HG02623 (cell line): ENCODE measurements around the gene RNF208.

Source experiments
- ATAC-seq: cut with Tn5 transposase; IDR thresholded peaks from one replicate; pipeline ENCODE4 v1.9.1; 2021; ENCODE audit warnings: moderate library complexity; ENCODE audit not compliant: unreplicated experiment

RNF208 gene

GRCh38 chr9:137228506-137228967 lies 6.5 kb upstream of the RNF208 start:
- no peak for ATAC-seq

GRCh38 chr9:137227853-137228505 lies 5.9 kb upstream of the RNF208 start:
- no peak for ATAC-seq

DNA sequence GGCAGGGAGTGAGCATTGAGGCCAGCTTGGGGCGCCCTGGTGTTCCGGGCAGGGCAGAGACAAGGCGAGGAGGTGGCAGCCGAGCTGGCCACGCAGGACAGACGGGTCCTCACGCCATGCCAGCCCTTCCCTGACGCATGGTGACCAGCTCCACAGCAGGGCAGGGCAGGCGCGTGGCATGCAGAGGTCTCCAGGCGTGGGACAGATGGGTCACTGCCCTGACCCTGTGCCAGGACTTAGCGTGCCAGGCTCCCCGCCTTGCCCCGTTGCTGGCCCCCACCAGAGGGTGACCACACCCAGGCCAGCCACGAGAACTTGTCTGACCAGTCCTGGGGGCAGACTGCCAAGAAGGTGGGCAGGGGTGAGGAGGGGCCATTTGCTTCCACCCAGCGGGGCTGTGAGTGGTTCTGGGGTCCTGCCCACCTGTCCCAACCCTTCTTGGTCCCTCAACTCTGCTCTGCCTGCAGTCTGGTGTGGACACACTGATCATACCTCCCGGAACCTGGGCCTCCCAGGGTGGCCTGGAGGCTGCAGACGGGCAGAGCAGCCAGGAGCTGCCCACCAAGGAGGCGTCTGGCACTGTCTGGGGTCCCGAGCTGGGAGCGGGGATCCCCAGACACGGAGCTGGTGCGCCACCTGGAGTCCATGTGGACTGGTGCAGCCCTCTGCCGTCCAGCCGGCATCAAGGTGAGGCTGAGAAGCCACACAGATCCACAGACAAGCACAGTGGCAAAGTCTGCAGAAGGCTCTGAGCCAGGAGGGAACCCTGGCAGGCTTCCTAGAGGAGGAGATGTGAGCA lies 5.2 kb upstream of the RNF208 start, which contains the start of gene RNF224:
TSS of gene RNF224 (plus strand) at position 449 of the 799 bp plus-strand sequence. CDS start 834 bp downstream, outside the sequence.
- no peak for ATAC-seq

DNA sequence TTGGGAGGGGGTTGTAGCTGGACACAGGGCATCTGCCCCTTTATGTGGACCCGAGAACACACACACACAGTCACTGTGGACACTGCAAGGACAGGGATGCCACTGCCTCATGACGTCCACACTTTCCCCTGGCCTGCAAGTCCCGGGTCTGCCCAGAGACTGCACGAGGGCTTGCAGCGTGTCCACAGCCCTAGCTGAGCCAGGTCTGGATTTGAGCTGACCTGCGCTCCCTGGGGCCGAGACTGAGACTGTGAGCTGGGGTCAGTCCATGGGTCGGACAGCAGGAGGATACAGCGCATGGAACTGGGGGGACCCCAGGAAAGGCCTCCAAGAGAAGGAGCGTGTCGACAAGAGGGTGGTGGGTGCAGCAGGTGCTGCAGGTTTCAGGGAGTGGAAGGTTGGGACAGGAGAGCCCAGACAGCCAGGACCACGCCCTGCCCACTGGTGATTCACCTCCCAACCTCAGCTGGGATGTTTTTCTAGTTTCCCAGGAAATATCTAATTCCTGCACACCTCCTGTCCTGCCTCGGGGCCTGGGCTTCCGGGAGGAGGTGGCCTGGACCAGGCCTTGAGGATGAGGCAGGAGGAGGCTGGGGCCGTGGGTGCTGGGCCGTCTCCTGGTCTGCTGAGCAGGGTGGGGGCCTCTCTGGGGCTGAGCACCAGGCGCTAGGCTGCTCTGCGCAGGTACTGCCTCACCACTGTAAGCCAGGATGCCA lies 4.5 kb upstream of the RNF208 start:
- ATAC-seq: no peak

GRCh38 chr9:137225699-137226331 lies 3.8 kb upstream of the RNF208 start:
- ATAC-seq: no peak

DNA sequence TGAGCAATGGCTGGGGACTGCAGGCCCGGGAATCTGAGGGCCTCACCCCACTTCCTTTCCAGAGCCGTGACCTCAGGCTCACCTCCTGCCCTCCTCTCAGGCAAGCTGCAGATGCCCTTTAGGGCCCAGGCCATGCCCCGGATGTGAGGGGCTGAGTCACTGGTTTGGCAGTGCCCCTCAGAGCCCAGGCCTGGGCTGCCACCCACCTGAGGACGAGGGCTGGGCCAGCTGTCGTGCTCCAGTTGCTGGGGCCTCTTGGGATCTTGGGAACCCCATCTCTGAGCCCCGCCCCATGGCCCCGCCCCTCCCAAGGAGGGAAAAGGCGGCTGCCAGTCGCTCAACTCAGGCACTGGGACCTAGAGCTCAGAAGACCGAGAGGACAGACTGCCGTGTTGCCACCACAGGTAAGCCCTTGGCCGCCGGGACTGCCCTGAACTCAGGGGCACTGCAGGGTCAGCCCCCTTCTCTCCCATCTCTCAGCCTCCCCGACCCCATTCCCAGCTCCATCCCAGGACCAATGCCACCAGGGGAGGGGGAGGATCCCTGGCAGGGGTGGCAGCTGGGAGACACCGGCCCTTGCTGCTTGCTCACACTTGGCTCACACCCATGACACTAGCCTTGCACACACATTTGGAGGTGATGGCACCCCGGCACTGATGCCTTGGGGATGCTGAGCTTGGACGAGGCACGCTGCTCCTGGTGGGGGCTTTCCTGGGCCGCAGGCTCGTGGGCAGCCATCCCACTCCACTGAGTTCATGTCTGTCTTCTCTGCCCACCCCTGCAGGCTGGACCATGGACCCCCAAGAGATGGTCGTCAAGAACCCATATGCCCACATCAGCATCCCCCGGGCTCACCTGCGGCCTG lies 3.0 kb upstream of the RNF208 start, which contains the start of gene CYSRT1:
TSS of gene CYSRT1 (plus strand) at position 345 of the 865 bp plus-strand sequence. CDS start at position 793, 448 bp downstream.
- ATAC-seq: no peak

- ATAC-seq: peak; percentile 62
Observed at GRCh38 chr9:137223078-137223970, 1.3 kb upstream of the RNF208 start.

DNA sequence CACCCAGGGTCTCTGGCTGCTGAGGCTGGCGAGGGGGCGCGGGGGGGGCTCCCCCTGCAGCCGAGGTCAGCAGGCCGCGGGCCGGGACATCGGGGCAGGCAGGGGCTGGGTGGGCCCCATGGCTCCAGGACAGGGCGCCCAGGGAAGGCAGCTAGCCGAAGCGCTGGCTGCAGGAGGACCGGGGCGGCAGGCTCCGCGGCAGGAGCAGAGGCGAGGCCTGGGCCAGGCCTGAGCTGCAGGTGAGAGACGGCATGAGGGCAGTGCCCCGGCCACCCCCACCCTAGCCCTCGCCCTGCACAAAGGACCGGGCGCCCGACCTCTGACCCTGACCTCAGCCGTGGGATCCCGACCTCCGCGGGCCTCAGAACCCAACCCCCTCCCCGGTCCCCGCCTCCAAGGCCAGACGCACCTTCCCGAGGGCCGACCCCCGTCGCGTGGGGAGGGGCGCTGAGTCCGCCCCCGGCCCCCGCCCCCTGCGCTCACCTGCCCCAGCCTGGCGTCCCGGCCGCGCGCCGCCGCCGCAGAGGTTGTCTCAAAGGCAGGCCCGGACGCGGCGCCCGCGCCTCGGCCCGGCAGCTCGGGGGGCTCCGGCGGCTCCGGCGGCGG lies 431 bp downstream of the RNF208 start:
- no peak for ATAC-seq

DNA sequence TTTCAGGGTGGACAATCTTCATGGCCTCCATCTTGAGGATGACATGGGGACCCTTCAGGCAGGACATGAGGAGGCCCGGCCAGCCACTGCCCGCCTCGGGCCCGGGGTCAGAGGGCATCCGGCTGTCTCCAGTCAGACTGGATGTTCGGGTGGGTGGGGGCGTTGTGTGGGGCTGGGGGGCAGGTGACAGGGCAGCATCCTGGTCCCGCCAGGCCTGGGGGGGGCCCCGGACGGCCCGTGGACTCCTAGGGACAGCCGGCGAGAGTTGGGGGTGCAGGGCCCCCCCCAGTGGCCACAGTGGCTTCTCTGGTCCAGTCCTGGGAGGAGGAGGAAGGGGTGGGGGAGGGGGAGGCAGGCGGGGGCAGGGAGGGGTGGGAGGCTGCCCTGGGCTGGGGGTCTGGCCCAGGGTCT lies 940 bp downstream of the RNF208 start:
- ATAC-seq: no peak

DNA sequence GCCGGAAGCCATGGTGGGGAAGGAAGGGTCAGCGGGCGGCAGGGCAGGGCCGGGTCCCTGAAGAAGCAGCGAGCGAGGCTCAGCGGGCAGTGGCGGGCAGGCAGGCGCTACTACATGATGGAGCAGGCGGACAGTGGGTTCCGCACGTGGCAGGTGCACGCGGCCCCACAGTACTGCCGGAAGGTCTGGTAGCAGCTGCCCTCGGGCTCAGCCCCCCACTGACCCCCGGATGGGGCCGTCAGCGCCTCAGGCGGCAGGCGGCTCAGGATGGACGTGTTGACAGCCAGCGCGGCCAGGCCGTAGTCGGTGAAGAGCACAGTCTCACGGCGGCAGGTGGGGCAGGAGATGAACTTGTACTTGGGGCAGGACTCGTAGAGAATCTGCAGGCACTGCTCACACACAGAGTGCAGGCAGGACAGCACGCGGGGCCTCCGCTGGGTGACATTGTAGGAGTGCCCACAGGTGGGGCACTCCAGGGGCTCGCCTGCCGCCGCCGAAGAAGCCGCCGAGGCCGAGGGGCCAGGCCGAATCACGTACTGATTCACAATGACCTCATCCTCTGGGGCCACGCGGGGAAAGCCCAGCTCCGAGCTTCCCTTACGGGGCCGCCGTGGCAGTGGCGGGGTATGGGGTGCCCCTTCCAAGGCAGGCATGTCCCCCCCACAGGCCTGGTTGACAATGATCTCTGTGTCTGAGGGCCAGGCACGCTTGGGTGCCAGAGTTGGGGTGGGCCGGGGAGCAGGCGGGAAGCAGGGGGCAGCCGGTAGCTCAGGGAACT lies 1.5 kb downstream of the RNF208 start:
- ATAC-seq: no peak

DNA sequence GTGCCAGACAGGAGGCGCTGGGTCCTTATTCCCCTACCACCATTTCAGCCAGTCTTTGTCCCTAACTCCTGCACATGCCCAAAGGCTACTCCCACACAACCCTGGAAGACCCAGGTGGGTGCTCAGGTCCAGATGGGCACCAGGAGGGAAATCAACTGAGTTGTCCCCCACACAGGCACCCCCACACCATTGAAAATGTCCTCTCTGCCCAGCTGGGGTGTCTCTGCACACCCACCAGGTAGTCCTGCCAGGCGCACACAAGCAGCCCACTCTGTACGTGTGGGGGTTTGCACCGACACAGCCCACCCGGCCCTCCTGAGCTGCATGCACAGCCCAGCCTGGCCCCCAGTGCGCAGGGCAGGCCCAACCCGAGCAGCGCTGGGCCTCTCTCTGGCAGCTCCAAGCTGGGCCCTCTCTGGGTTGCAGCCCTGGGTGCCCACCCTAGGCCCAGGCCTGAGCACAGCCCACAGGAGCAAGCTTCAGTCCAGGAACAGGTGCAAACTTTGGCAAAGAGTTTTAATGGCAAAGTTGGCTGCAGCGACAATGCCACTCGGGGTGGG lies 2.2 kb downstream of the RNF208 start:
- no peak for ATAC-seq

DNA sequence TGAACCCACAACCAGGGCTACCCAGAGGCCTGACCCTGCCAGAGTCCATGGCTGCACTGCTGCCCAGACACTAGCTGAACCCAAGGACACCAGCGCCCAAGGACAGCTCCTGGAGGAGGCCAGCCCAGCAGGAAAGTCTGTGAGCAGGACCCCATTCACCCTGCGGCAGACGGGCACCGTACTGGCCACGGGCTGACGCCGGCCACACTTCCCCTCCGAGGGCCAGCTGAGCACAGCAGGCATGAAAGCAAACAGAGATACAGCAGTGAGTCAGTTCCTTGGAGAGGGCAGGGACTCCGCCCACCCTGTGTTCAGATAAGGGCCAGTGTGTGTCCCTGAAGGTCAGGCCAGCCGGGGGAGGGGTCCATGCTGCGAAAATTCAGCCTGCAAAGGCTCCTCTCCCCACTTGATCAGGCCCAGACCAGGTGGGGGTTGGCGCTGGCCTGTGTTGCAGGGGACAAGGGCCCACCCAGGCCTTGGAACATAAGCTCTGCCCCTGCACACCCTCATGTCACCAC lies 3.2 kb downstream of the RNF208 start:
- ATAC-seq: no peak

- ATAC-seq: no peak
Observed at GRCh38 chr9:137218212-137218753, 3.8 kb downstream of the RNF208 start.

GRCh38 chr9:137217276-137218211 lies 4.5 kb downstream of the RNF208 start:
- no peak for ATAC-seq

GRCh38 chr9:137216188-137216965 lies 5.7 kb downstream of the RNF208 start:
- no peak for ATAC-seq
